ENCODE results near the gene DOC2A. TPM values are rescaled to one million over a fixed set of nuclear protein-coding genes. Genes with fewer than 3 reads are reported as not detected.

DOC2A gene
- total and polyA plus RNA-seq, 10 of the 15 experiments (the other 5 are each of a cell fraction or from before 2014, with no cell fraction given), result 0.06 to 0.17 (median 0.12) TPM; not detected in 6

- peaks cover 9% of the 10 kb centered on the region for H3K4me1 ChIP-seq (ENCODE audit: control insufficient read depth, insufficient read depth, low read length)
- BruUV-seq (replicated peaks), result no TSS peak
- H4K20me1 ChIP-seq (ENCODE audit: control insufficient read depth, insufficient read depth), result no peaks in the 10 kb centered on the region
- intact Hi-C loops (cut with micrococcal nuclease; ENCODE audit: unreplicated experiment), result no loop called here
- in situ Hi-C loops (cut with MboI), result no loop called here
- H3K27ac ChIP-seq (ENCODE audit: control insufficient read depth, insufficient read depth), result peak overlapping the region; percentile 32
- SMC1A ChIA-PET (ENCODE audit: uncharacterized antibody, unreplicated experiment), result interaction anchor here (0.8 to 3.2 kb wide), 6 partner anchors 10 to 119 kb away, joined by 3 to 11 read pairs (median 3); partner anchors contain the start of gene TMEM219
- 13% methylated on average over 6 of the region's 6 CpGs for WGBS (ENCODE audit: insufficient coverage, insufficient replicate concordance, low lambda C conversion rate, missing lambda C conversion rate)
- peak overlapping the region; percentile 91 for H3K4me2 ChIP-seq (ENCODE audit: control insufficient read depth, insufficient read depth)
- H3K36me3 ChIP-seq (ENCODE audit: control insufficient read depth in 2 of 2, insufficient read depth in 2 of 2, low read length in 1 of 2), result peaks cover 14 to 15% of the 10 kb centered on the region in 2 experiments
- no peaks in the 10 kb centered on the region; the same call in 2 of the 3 replicates for H3K9me3 ChIP-seq (replicated peaks; ENCODE audit: control insufficient read depth, insufficient read depth, low read length)
- H3K9ac ChIP-seq (ENCODE audit: control insufficient read depth, insufficient read depth, low read length), result peak overlapping the region; percentile 86
- H2AFZ ChIP-seq (ENCODE audit: control insufficient read depth, low read depth, low read length), result no peak overlapping the region
- POLR2A ChIA-PET, result interaction anchor here (0.6 to 6.0 kb wide), 8 partner anchors 10 to 85 kb away, joined by 3 to 53 read pairs (median 8); partner anchors contain the start of genes HIRIP3, INO80E and TMEM219
- peak; percentile 68 for FAIRE-seq
- RAD21 ChIA-PET (ENCODE audit: unreplicated experiment), result interaction anchor here (0.8 kb wide), 1 partner anchor 128 kb away, joined by 5 read pairs; no protein-coding TSS in a partner anchor
- 0 out of 3 replicates have a peak, but pooled peaks have one; percentile 4 for ATAC-seq
- TF ChIP-seq CEBPZ (IDR thresholded peaks at IDR 0.05; ENCODE audit: low read depth, low read length) (no peak), PAX5 (IDR thresholded peaks at IDR 0.05; ENCODE audit: borderline replicate concordance, low read depth, low read length) (no peak)
- CTCF ChIA-PET, result interaction anchor here (0.5 to 2.8 kb wide), 17 partner anchors 13 to 1053 kb away, joined by 3 to 14 read pairs (median 4); partner anchors contain the start of genes INO80E, KCTD13 and TMEM219
- peaks cover 37% of the 10 kb centered on the region for H3K79me2 ChIP-seq (ENCODE audit: control insufficient read depth, insufficient read depth, low read length)
- no peaks in the 10 kb centered on the region for H3K27me3 ChIP-seq (replicated peaks in 1 of 2; ENCODE audit: control insufficient read depth in 2 of 2, insufficient read depth in 2 of 2, low read length in 1 of 2)
- H3K4me3 ChIP-seq, result peak overlapping the region; percentile 99
- no peak for DNase-seq (ENCODE audit: low read depth, low spot score)
Observed at GRCh38 chr16:29975811-29976511, 34.9 kb downstream of the DOC2A start.

Measured in GM12878 (cell line).